ENCODE results near the gene TEX19. TPM values are rescaled to one million over a fixed set of nuclear protein-coding genes. Genes with fewer than 3 reads are reported as not detected.

The TEX19 gene
- total and polyA plus RNA-seq, 9 of the 15 experiments (the other 6 are each of a cell fraction or from before 2014, with no cell fraction given): 0.10 to 4.9 (median 1.9) TPM

GRCh38 chr17:82345151-82345976, 13.7 kb upstream of the TEX19 start (continued):
- TF ChIP-seq, protein P1, sequence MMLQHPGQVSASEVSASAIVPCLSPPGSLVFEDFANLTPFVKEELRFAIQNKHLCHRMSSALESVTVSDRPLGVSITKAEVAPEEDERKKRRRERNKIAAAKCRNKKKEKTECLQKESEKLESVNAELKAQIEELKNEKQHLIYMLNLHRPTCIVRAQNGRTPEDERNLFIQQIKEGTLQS (IDR thresholded peaks at IDR 0.05): peak; percentile 65; the same call in 1 of the 2 replicates
- TF ChIP-seq, protein P1 (CRISPR knock-in tag; conservative IDR thresholded peaks at IDR 0.05): no peak
- TF ChIP-seq MAX (CRISPR knock-in tag; IDR thresholded peaks at IDR 0.05) (peak; percentile 96), MCM2 (IDR thresholded peaks at IDR 0.05; ENCODE audit: low read depth) (no peak), HDAC6 (IDR thresholded peaks at IDR 0.05; ENCODE audit: low read depth, low read length) (no peak), NONO (IDR thresholded peaks at IDR 0.05; ENCODE audit: low read depth in 2 of 2, low read length in 1 of 2) (peak in 1 of 2 experiments; percentile 75; a peak in 2 of 4 replicates), NFE2 (IDR thresholded peaks at IDR 0.05; ENCODE audit: low read depth) (peak; percentile 92), IFI16 (CRISPR knock-in tag; IDR thresholded peaks at IDR 0.05) (peak; percentile 56; the same call in 1 of the 2 replicates), PHF8 (IDR thresholded peaks at IDR 0.05; ENCODE audit: borderline replicate concordance, low read length) (0 out of 2 replicates have a peak, but pooled peaks have one; percentile 8), NFE2L1 (tag; IDR thresholded peaks at IDR 0.05; ENCODE audit: borderline replicate concordance, low read depth) (0 out of 2 replicates have a peak, but pooled peaks have one; percentile 13), BACH1 (tag; IDR thresholded peaks at IDR 0.05) (peak; percentile 71), ARID1B (IDR thresholded peaks at IDR 0.05) (peak; percentile 99), THRB (CRISPR knock-in tag; conservative IDR thresholded peaks at IDR 0.05) (no peak), ZBTB17 (CRISPR knock-in tag; IDR thresholded peaks at IDR 0.05) (peak; percentile 93), CAMTA2 (CRISPR knock-in tag; conservative IDR thresholded peaks at IDR 0.05) (no peak), HNRNPLL (IDR thresholded peaks at IDR 0.05; ENCODE audit: low read depth, low read length, poor library complexity, severe bottlenecking) (peak; percentile 79), NFATC3 (IDR thresholded peaks at IDR 0.05) (peak; percentile 70; the same call in 1 of the 2 replicates), ZNF41 (CRISPR knock-in tag; conservative IDR thresholded peaks at IDR 0.05) (peak; percentile 50; the same call in 1 of the 2 replicates), PTRF (tag; IDR thresholded peaks at IDR 0.05) (0 out of 2 replicates have a peak, but pooled peaks have one; percentile 19)
- TF ChIP-seq, protein P2, sequence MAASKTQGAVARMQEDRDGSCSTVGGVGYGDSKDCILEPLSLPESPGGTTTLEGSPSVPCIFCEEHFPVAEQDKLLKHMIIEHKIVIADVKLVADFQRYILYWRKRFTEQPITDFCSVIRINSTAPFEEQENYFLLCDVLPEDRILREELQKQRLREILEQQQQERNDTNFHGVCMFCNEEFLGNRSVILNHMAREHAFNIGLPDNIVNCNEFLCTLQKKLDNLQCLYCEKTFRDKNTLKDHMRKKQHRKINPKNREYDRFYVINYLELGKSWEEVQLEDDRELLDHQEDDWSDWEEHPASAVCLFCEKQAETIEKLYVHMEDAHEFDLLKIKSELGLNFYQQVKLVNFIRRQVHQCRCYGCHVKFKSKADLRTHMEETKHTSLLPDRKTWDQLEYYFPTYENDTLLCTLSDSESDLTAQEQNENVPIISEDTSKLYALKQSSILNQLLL (CRISPR knock-in tag; IDR thresholded peaks at IDR 0.05; ENCODE audit: borderline replicate concordance): no peak
- TF ChIP-seq, protein P3, sequence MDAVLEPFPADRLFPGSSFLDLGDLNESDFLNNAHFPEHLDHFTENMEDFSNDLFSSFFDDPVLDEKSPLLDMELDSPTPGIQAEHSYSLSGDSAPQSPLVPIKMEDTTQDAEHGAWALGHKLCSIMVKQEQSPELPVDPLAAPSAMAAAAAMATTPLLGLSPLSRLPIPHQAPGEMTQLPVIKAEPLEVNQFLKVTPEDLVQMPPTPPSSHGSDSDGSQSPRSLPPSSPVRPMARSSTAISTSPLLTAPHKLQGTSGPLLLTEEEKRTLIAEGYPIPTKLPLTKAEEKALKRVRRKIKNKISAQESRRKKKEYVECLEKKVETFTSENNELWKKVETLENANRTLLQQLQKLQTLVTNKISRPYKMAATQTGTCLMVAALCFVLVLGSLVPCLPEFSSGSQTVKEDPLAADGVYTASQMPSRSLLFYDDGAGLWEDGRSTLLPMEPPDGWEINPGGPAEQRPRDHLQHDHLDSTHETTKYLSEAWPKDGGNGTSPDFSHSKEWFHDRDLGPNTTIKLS (IDR thresholded peaks at IDR 0.05; ENCODE audit: borderline replicate concordance, low read depth): peak; percentile 93
